Glomerular visceral epithelial cell (primary cell): ENCODE results near the gene VCL.

Source experiments
- DNase-seq: peaks from one replicate; pipeline ENCODE4 v3.0.0-alpha.2; 2016; ENCODE audit errors: extremely low spot score

The VCL gene

DNA sequence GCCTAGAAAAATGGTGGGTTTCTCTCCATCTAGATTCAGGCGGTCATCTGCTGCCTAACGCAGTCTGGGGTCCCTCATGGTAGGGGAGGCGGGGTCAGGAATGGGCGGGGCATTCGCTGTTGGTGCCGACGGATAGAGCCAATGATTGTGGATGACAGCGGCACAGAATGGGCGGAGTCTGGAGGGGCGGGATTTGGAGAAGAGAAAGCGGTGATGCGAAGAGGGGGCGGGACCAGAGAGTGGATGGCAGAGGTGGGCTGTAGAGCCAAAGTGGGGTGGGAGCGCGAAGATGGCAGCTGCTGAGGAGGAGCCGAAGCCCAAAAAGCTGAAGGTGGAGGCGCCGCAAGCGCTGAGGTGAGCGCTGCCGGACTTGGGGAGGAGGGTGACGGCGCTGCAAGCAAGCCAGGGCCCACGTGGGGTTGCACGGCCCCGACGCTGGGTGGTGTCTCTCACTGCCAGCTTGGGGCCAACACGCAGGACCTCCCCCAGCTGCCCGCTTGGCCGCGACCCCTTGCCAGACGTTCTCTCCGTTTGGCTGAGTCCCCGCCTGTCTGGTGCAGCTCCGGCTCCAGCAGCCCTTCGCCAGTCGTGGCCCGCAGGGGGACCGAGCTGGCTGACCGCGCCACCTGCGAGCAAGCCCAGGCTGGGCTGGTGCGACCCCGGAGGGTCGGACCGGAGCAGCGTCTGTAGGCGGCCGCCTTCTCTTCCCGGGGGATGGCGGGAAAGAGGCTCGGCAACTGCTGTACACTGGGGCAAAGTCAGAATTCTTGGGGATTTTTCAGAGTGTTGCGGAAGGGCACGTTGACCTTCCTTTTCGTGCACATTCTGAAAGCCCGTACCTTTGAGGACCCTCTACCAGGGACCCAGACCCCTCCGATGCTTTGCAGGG, 153.3 kb downstream of the VCL start, which contains the start of gene ADK:
TSS of gene ADK (plus strand) at position 232 of the 889 bp plus-strand sequence. CDS start at position 290, 58 bp downstream.
- peak; percentile 99 for DNase-seq

DNA sequence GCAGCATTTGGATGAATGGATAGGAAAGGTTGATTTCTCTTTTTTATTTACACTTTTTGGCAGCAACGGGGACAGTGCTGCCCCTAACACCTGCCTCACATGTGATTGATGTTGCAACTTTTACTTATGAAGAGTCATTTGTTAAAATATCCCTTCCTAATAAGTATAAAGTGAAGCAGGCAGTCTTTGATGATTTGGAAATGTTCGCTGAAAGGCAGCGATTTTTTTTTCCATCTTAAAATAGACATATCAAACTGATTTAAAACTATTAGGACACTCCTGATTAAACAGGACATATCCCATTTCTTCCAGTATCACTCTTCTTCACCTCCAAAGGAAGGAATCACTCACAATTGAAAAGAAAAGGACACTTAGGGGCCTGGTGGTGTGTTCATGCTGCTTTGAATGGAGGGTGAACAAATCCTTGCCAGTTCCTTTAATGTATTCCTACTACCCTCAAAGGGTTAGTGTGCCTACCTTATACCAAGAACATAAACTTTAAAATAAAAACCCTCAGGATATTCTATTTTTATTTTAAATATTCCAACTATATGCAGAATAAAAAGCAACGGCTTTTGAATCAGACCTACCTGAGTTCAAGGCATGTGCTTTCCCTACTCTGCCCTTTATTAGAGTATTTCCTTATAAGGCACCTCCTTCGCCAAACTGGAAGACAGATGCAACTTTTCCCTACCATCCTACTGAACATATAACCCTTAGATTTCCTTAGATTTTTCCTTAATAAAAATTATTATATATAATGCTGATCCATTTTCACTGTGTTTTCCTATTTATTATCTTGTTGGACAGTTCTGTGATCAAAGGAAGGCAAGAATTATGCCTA, 154.2 kb downstream of the VCL start:
- DNase-seq = no peak

DNA sequence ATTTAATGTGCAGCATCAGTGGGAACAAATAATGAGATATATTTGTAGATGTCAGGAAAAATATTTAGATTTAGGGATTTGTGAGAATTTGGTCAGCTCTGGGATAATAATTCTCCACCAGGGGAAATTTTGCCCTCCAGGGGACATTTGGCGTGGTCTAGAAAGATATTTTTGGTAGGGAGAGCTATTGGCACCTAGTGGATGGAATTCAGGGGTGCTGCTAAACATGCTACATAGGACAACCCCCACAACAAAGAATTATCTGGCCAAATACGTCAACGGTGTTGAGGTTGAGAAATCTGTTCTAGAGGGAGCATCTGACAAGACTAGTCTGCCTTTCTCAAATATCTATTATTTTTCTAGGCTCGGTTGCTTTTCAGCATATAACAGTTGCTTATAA, 155.2 kb downstream of the VCL start:
- peak; percentile 25 for DNase-seq

DNA sequence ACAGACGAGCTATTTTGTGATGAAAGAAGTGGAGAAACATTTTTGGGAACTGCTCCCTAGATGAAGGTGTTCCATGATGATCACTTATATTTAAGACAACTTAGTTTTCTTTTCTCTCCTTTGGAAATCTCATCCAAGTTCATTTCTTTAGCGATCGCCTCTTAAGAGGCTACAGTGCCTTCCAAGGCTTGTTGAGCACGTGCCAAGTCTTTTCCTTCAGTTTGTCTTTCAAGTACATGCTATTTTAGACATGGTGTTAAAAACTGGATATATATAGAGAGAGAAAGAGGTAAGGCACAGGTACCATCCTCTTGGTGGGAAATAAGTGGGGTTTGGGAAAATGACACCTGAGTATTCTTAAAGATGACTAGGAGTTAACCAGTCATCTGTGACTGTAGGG, 155.8 kb downstream of the VCL start:
- no peak for DNase-seq

DNA sequence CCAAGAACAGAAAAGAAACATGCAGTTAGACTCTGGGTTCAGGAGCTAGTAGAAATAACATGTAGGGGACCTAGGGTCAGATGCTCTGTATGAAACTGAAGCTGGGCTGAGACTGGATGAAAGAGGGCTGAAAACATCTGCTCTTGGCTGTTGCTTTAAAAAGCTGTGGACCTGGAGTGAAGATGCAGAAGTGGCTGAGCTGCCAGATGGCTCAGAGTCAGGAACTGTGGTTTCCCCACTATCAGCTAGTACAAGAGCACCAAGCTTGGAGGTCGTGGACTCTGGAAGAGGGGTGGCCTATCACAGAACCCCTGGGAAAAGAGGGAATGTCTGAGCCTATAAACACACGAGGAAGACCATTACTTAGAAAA, 159.0 kb downstream of the VCL start:
- no peak for DNase-seq

DNA sequence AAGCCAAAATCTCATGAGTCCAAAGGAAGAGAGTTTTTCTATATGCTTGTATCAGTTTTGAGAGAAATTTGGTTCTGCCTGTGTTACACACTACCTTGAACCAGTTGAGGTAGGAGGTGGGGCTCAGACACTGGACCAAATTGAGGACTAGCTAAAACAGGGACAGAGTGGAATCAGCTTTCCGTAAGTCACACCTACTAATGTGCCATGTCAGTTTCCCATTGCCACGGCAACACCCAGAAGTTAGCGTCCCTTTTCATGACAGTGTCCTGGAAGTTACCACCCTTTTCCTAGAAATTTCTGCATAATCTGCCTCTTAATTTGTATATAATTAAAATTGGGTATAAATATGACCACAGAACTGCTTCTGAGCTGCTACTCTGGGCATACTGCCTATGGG, 162.1 kb downstream of the VCL start:
- no peak for DNase-seq

DNA sequence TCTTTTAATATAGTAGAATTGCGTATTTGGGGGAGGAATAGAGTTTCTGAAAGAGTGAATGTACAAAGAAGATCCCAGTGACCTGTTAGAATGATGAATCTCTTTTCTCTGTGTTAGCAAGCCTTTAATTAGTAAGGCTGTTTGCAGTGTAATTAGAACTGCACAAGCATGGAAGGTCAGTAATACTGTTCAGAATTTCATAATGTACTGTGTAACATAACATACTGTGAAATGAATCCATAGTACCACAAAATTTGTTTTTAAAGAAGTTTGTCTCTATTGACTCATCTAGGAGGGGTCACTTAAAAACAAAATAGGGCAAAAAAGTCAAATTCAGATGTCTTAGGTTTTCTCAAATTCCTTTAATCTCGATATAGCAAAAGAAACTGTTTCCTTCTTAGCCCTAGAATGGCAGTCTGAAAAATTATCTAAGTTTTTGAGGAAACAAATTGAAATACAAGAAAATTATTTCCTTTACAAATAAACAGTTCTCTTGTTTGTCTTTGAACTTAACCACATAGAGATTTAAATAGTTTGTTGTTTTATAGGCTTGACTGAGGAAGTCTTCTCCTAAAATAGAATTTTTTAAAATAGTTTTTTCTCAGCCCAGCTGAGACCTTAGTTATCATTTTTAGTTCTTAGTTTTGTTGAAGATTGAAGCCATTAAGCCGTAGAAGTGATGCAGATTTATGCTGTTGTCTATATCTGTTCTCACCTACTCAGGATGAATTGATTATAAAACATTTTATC, 165.6 kb downstream of the VCL start:
- no peak for DNase-seq

DNA sequence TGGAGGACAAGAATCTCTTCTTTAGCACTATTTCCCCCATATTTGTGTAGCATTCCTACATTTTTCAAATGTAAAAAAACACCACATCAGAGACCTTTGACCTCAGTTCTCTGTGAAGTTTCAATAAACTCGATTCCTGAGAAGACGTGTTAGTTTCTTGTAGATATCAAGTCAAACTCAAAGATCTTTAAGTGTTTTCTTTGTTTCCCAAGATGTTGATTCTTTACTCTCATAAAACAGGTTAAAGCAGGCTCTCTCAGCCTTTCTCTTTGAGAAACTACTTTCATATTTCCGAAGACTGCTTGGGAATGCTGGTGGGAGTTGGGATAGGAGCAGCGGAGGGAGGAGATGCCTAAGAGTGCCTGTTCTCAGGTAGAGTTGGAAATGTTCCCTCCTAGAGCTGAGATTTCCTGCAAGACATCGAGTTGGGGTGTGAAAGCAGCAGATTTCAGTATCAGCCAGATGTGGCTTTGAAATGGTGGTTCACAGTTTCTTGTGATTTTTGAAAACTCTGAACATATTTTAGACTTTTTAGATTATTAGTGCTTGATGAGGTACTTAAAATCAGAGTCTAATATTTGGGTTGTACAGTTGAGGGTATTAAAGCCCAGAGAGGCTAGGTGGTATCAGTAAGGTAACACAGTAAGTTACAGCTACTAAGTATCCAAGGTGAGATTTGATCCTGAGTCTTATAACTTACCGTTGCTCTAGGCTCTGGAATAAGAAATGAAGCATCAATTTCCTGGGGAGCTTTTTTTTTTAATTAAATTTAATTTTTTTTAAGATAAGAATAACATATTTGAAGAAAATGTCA, 167.0 kb downstream of the VCL start:
- no peak for DNase-seq

DNA sequence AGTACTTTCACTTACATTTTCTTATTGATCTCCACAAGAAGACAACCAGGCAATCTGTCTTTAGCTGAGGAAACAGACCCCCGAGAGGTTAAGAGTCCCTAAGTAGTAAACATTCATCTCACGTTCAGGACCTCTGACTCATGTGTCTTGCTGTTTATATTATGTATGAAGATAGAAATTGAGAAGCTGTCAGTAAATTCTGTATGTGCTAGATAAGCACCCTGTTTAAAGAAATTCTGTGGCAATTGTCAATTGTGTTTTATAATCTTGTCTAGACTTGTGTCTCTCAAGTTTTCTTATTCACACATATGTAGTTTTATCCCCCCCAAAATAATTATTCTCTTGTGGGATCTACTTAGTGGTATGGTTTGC, 167.6 kb downstream of the VCL start:
- DNase-seq = no peak

DNA sequence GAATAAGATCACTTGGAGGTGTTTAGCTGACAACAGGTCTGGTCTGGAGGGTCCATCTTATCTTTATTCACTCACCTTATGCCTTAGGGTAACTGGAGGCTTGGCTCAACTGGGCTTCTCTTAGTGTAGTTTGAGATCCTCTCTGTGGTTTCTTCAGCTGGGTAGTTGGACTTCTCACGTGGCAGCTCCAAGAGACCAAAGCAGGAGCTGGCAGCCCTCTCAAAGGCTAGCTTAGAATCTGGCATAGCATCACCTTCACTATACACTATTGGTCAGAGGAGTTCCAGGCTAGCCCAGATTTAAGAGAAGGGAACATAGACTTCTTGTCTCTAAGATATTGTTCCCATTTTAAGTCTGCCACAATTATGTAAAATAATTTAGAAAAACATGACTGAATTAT, 169.5 kb downstream of the VCL start:
- DNase-seq = no peak
